Gastrocnemius medialis (tissue), 4 donors: ENCODE measurements around the gene ARHGAP33. TPM values are rescaled to one million over a fixed set of nuclear protein-coding genes. Genes with fewer than 3 reads are reported as not detected.
A peak's percentile ranks its signal among the peaks of the same experiment; 100 is the strongest.

Experiments used
- ATAC-seq, 2 donors: fragments of 150-250 bp; one replicate each; pipeline ENCODE4 v1.9.1; 2016
- DNase-seq, 2 donors: peaks; one replicate each; pipeline ENCODE4 v3.0.0-alpha.2; 2019
- H3K27ac ChIP-seq, 4 donors: fragments of 200-600 bp; sonication (generic); 1 replicate in 1 of 4; 2 replicates in 3 of 4; pipeline ENCODE4 v1.5.1; 2016 to 2018; ENCODE audit warnings: mild to moderate bottlenecking in 2 of 4, moderate library complexity in 1 of 4
- H3K27me3 ChIP-seq, 3 donors: fragments of 200-600 bp; sonication (generic) in 2 of 3; 1 replicate in 1 of 3; 2 replicates in 2 of 3; pipeline versions ENCODE4 v1.5.1 to v1.6.0; 2016 to 2019; ENCODE audit warnings: mild to moderate bottlenecking in 1 of 3, moderate library complexity in 1 of 3
- H3K36me3 ChIP-seq, 2 donors: fragments of 200-600 bp; sonication (generic) in 1 of 2; one replicate each; pipeline ENCODE4 v1.5.1; 2017 to 2018
- H3K4me1 ChIP-seq, 2 donors: fragments of 200-600 bp; sonication (generic) in 1 of 2; one replicate each; pipeline ENCODE4 v1.5.1; 2016 to 2017; ENCODE audit warnings: mild to moderate bottlenecking in 2 of 2
- H3K4me3 ChIP-seq, 4 donors: fragments of 200-600 bp; sonication (generic) in 3 of 4; 1 replicate in 1 of 4; 2 replicates in 3 of 4; pipeline ENCODE4 v1.5.1; 2016 to 2019; ENCODE audit warnings: mild to moderate bottlenecking in 2 of 4
- H3K9me3 ChIP-seq, 3 donors: fragments of 200-600 bp; sonication (generic) in 2 of 3; 1 replicate in 1 of 3; 2 replicates in 2 of 3; pipeline ENCODE4 v1.5.1; 2016 to 2019
- POLR2A ChIP-seq, 2 donors: fragments of 450-650 bp; IDR thresholded peaks; one replicate each; pipeline ENCODE4 v1.6.1; 2017; ENCODE audit warnings: antibody characterized with exemption in 2 of 2, mild to moderate bottlenecking in 2 of 2, moderate library complexity in 2 of 2
- in situ Hi-C, 4 donors: fragments of 200-750 bp; cut with MboI; loops; one replicate each; pipeline versions ENCODE4 v1.15.0 to v1.8.0; 2017; ENCODE audit warnings: low sequenced_read_pairs in 4 of 4
- intact Hi-C: fragments of 100-400 bp; cut with DNase I; formaldehyde crosslinking; loops from one replicate; pipeline ENCODE4 v1.15.1; 2023; ENCODE audit warnings: low total_unique reads
- total RNA-seq, 4 donors: library from RNA; depleted of rRNA; stranded (reverse); fragments of >200 nt; gene quantifications; one replicate each; pipeline versions ENCODE4 v1.1.0 to v1.2.3, GENCODE V29; 2016
- TF ChIP-seq, protein P1 (sequence below), 5 experiments: fragments of 450-650 bp in 3 of 5; fragments of 200-600 bp in 2 of 5; sonication (generic) in 2 of 5; IDR thresholded peaks in 4 of 5; conservative IDR thresholded peaks in 1 of 5; 1 replicate in 4 of 5; 2 replicates in 1 of 5; pipeline ENCODE4 v1.5.1; 2016 to 2019; ENCODE audit warnings: antibody characterized with exemption in 5 of 5, mild to moderate bottlenecking in 3 of 5, moderate library complexity in 3 of 5

ARHGAP33 gene
- total RNA-seq, 4 donors from 2014 or later: 0.22 to 4.7 (median 2.2) TPM

GRCh38 chr19:35757749-35758608 lies 17.4 kb upstream of the ARHGAP33 start, which contains the start of gene PROSER3:
Gene PROSER3, plus strand, starts transcription at chr19:35758176. Its CDS starts 40 bp downstream, at chr19:35758216.
- DNase-seq (peak; percentile 99 to 100), ATAC-seq (peak; percentile 85 to 91)
- peak within 1 kb of the TSS; percentile 72 to 84 (median 76) for H3K4me3 ChIP-seq
- TF ChIP-seq, protein P1, sequence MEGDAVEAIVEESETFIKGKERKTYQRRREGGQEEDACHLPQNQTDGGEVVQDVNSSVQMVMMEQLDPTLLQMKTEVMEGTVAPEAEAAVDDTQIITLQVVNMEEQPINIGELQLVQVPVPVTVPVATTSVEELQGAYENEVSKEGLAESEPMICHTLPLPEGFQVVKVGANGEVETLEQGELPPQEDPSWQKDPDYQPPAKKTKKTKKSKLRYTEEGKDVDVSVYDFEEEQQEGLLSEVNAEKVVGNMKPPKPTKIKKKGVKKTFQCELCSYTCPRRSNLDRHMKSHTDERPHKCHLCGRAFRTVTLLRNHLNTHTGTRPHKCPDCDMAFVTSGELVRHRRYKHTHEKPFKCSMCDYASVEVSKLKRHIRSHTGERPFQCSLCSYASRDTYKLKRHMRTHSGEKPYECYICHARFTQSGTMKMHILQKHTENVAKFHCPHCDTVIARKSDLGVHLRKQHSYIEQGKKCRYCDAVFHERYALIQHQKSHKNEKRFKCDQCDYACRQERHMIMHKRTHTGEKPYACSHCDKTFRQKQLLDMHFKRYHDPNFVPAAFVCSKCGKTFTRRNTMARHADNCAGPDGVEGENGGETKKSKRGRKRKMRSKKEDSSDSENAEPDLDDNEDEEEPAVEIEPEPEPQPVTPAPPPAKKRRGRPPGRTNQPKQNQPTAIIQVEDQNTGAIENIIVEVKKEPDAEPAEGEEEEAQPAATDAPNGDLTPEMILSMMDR (IDR thresholded peaks at IDR 0.05 in 4 of 5, conservative IDR thresholded peaks at IDR 0.05 in 1 of 5): no peak
- TF ChIP-seq POLR2A (IDR thresholded peaks at IDR 0.05): peak; percentile 56 to 82
- peak within 1 kb of the TSS; percentile 89 to 97 (median 95) for H3K27ac ChIP-seq
- H3K4me1 ChIP-seq: peaks cover 28 to 43% of the 10 kb centered on the region in 2 donors
- H3K9me3 ChIP-seq: no peaks in the 10 kb centered on the region
- in situ Hi-C loops (loop anchor here in 1 of 4 donors (25.0 kb wide), 1 partner anchor 379 kb away; the partner anchor contains the start of gene CAPNS1), intact Hi-C loops (loop anchor here (1.0 to 10.0 kb wide), 6 partner anchors 17 to 716 kb away; partner anchors contain the start of genes ARHGAP33, COX6B1, COX7A1 and HPN)
- H3K36me3 ChIP-seq: peaks cover 0 to 2% of the 10 kb centered on the region in 2 donors
- H3K27me3 ChIP-seq: no peaks in the 10 kb centered on the region

DNA sequence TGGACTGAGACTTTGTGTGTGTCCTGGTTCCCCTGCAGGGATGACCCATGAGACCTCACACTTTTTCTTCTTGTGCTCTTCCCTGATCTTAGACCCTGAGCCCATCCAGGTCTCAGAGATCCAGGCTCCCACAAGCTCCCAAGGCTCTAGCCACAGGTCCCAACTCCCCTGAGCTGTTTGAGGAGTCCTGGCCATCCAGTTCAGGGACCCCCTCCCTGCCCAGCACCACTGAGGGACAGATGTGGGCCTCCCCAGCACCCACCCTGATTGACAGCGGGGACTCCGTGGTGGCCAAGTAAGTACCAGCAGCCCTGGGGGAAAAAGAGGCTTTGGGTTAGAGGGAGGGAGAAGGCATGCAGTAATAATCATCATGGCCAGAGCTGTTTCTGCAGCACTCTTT lies 15.7 kb upstream of the ARHGAP33 start:
- peaks cover 28 to 33% of the 10 kb centered on the region in 2 donors for H3K4me1 ChIP-seq
- no peak overlapping the region for H3K27ac ChIP-seq
- no peak for DNase-seq

GRCh38 chr19:35760711-35761349 lies 14.5 kb upstream of the ARHGAP33 start:
- ATAC-seq (no peak), DNase-seq (no peak)
- in situ Hi-C loops: loop anchor here in 1 of 4 donors (25.0 kb wide), 1 partner anchor 376 kb away; the partner anchor contains the start of gene CAPNS1
- Histone ChIP-seq H3K4me1 (peaks cover 25 to 28% of the 10 kb centered on the region in 2 donors), H3K27ac (no peak overlapping the region), H3K36me3 (peaks cover 0 to 13% of the 10 kb centered on the region in 2 donors), H3K27me3 (no peaks in the 10 kb centered on the region), H3K9me3 (no peaks in the 10 kb centered on the region), H3K4me3 (no peak overlapping the region)
- TF ChIP-seq, protein P1 (IDR thresholded peaks at IDR 0.05 in 4 of 5, conservative IDR thresholded peaks at IDR 0.05 in 1 of 5): no peak
- TF ChIP-seq POLR2A (IDR thresholded peaks at IDR 0.05): no peak
- intact Hi-C loops: no loop called here

More for the DNA sequence above, 15.7 kb upstream of the ARHGAP33 start:
- Histone ChIP-seq H3K27me3 (no peaks in the 10 kb centered on the region), H3K9me3 (no peaks in the 10 kb centered on the region), H3K4me3 (no peak overlapping the region), H3K36me3 (peaks cover 0 to 8% of the 10 kb centered on the region in 2 donors)
- ATAC-seq: no peak
- in situ Hi-C loops: loop anchor here in 1 of 4 donors (25.0 kb wide), 1 partner anchor 378 kb away; the partner anchor contains the start of gene CAPNS1
- TF ChIP-seq, protein P1 (IDR thresholded peaks at IDR 0.05 in 4 of 5, conservative IDR thresholded peaks at IDR 0.05 in 1 of 5): no peak
- TF ChIP-seq POLR2A (IDR thresholded peaks at IDR 0.05): no peak
- intact Hi-C loops: loop anchor here (5.0 to 10.0 kb wide), 5 partner anchors 112 to 717 kb away; partner anchors contain the start of genes COX6B1, COX7A1, HPN and USF2

GRCh38 chr19:35764432-35765315 lies 10.7 kb upstream of the ARHGAP33 start:
- Histone ChIP-seq H3K4me3 (no peak overlapping the region), H3K27me3 (no peaks in the 10 kb centered on the region), H3K9me3 (no peaks in the 10 kb centered on the region), H3K27ac (no peak overlapping the region), H3K4me1 (peaks cover 0 to 5% of the 10 kb centered on the region in 2 donors), H3K36me3 (peaks cover 0 to 13% of the 10 kb centered on the region in 2 donors)
- intact Hi-C loops: no loop called here
- TF ChIP-seq POLR2A (IDR thresholded peaks at IDR 0.05): no peak
- TF ChIP-seq, protein P1 (IDR thresholded peaks at IDR 0.05 in 4 of 5, conservative IDR thresholded peaks at IDR 0.05 in 1 of 5): no peak
- ATAC-seq: no peak
- in situ Hi-C loops: loop anchor here in 1 of 4 donors (25.0 kb wide), 1 partner anchor 373 kb away; the partner anchor contains the start of gene CAPNS1
- DNase-seq: no peak
